COLO668 (cell line): ENCODE measurements around the gene C3orf22.
"Not testable (repeated sequence)": the region's sequence is repeated elsewhere in the genome, so short reads cannot be mapped to it uniquely, and the experiment has no call there.

Experiments used
- DNase-seq: peaks from one replicate; lab custom pipeline; 2025; ENCODE audit not compliant: unreplicated experiment; lab: John Stamatoyannopoulos, UW

The C3orf22 gene

DNA sequence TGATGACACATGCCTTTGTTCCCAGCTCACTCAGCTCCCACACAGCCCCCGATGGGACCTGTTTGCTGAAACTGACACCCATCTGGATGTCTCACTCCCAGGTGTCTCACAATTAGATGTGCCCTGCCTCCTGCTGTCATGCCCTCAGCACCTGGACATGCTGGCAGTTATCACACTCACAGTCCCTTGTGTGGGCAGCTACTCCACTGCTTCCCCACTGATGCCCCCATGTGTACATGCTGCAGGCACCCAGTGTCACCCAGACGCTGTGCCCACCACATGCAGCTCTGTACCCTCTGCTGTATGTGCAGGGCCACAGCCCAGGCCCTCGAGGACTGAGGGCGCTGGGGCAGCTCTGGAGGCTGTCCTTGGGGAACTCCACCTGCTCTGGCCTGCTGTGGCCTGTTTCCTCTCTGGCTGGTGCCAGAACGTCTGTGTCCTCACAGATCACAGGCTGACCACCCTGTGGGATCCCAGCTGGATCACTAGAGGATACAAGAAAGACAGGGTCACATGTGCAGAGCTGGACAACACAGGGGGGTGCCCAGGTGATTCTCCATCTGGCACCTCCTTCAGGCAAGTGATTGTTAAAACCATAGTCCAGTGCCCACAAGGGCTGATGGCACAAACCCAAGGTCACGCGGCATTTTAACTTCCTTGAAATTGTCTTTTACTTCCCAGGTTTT lies 14.0 kb downstream of the C3orf22 start:
- DNase-seq: no peak

DNA sequence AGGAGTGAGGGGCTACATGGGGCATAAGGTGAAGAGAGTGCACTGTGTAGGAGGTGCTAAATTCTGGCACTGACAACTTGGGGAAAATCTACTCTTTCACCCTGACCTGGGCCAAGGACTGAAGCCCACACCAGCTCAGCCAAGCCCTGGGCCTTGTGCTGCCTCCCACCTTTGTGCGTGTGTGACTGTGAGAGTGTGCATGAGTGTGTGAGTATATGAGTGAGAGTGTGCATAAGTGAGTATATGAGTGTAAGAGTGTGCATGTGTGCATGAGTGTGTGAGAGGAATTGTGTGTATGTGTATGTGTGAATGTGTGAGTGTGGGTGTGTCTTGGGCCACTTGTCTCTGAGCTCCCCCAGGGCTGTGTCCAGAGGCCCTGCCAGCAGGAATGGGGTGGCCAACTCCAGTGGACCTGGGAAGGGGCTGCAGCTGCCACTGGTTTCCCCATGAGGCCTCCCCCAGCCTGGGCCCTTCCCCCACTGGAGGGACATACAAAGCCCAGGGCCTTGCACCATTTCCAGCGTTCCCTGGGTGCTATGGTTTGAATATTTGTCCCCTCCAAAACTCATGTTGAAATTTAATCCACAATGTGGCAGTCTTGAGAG lies 15.2 kb downstream of the C3orf22 start:
- no peak for DNase-seq

DNA sequence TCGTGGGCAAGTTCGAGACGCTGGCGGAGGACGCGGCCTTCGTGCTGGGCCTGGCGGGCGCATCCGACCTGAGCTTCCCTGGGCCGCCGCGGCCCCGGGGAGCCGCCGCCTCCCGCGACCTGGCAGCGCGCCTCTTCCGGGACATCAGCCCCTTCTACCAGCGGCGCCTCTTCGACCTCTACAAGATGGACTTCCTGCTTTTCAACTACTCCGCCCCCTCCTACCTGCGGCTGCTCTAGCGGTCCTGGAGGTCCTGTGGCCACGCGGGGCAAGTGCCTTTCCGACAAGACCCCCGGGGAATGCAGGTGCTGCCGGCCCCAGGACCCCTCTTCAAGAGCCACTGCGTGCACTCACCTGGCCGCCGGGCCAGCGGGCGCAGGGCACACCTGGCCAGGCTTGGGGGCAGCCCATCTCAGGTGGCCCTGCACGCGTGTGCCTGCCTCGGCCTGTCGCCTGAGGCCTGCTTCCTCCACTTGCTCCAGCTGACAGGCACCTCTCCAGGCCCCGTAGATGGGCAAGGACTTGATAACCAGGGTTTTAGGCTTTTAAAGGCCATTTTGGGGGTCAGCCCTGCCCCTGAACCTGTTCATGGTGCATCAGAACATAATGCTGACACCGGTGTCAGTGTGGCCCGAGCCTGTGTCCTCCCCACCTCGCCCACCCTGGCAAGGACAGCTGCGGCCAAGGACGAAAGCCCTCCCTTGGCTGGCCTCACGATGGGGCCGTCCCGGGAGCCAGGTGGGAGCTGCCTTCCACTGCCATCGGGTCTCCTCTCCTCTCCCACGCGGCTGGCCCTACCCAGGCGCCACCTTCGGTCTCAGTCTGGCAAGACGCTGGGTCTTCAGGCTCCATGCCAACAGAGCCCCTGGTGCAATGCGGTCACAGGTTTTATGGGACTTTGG lies 16.1 kb downstream of the C3orf22 start:
- no peak for DNase-seq

DNA sequence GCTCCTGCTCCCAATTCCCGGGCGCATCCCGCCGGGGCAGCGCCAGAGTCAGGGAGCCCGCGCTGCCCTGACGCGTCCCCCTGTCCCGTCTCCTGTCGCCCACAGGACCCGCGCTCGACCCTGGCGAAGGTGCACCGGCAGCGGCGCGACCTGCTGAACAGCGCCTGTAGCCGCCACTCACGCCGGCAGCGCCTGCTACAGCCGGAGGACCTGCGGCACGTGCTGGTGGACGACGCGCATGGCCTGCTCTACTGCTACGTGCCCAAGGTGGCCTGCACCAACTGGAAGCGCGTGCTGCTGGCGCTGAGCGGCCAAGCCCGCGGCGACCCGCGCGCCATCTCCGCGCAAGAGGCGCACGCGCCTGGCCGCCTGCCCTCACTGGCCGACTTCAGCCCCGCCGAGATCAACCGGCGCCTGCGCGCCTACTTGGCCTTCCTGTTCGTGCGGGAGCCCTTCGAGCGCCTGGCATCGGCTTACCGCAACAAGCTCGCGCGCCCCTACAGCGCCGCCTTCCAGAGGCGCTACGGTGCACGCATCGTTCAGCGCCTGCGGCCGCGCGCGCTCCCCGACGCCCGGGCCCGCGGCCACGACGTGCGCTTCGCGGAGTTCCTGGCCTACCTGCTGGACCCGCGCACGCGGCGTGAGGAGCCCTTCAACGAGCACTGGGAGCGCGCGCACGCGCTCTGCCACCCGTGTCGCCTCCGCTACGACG lies 16.9 kb downstream of the C3orf22 start:
- no peak for DNase-seq

DNA sequence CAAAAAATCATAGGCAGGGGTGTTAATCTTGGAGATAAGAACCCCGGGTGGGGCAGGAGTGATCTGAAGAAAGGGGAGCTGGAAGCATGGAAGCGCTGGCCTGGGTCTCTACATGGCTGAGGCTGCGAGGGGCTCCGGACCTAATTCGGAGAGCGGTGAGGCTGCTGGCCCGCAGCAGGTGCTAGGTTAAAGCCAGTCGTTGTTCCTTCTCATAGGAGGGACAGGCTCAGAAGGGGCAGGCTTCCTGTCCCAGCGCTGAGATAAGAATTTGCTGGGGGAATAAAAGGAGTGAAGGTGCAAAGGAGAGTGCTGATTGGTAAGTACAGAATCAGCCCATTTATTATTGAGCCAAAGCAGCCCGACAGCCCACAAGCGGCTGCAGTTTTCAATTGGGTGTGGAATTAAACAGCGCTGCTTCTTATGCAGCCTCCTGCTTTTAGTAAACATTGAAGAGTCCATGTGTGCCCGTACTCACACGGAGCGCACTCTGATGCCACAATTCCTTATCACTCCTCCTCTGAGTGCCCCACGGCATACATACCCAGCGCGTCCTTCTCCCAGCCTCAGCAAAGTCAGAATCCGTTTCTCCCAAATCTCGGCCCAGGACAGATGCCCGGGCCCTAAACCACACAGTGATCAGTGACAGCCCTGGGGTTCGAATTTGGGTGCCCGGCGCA lies 17.6 kb downstream of the C3orf22 start:
- DNase-seq: no peak

DNA sequence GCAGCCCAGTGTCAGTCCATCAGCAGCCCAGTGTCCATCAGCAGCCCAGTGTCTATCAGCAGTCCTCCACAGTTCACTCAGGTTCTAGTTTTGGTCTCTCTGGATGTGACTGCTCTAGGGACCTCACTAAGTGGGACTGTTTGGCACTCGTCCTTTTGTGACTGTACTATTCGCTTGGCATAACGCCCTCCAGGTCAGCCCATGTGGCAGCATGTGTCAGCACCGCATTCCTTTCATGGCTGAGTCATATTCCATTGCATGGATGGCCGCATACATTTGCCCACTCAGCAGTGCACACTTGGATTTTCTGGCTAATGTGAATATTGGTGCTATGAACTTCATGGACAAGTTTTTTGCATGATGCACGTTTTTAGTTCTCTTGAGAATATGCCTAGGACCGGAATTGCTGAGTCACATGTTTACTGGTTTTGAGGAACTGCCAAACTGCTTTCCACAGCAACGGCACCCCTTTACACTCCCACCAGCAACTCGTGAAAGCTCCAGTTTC lies 18.3 kb downstream of the C3orf22 start:
- DNase-seq: no peak

DNA sequence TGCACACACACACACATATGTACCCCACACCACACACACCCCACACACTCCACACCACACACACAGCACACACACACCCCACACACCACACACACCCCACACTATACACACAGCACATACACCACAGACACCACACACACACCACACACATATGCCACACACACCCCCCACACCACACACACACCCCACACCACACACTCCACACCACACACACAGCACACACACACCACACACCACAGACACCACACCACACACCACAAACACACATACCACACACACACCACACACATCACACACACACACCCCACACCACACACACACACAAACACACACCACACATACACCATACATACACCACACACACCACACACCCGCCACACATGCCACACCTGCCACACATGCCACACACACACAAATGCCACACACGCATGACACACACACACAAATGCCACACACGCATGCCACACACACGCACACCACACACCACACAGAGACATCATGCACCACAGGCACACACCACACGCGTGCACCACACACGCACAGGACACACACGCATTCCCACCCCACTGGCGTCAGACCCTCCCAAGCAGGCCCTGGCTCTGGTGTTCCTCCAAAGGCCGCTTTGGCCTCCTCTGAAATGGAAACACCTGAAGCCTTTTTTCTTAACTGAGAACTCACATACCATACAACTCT lies 19.0 kb downstream of the C3orf22 start:
- no peak for DNase-seq

DNA sequence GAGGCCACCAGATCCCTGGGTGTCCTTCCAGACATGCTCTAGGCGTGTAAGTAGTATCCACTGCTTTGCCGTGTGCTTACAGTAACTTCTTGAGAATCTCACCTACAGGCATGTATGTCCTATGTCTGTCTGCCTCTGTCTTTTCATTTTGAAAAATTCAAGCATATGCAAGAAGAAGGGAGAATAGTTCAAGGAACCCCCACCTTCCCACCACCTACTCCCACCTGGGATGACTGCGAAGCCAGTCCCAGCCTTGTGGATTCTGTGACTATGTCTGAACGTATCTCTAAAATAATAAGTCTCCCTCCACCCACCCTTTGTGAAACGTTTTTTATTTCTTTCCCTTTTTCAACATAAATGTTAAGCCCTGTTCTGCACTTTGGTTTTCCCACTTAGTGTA lies 19.8 kb downstream of the C3orf22 start:
- DNase-seq: no peak

DNA sequence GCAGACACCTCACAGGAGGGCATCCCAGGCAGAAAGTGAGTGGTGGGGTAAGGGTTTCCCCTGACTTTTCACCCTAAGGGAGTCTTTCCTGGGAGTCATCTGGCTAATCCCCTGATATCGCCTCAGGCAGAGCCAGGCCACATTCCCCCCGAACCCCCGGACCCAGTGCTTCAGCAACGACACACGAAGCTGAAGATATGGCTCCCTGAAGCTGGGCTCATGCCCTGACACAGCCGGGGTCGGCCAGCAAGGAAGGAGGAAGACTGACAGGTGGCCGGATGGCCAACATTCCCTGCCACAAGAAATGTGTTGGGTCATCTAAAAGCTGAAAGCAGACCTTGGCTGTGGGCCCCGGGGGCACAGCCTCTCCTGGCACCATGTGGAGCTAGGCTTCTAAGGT lies 20.4 kb downstream of the C3orf22 start:
- no peak for DNase-seq

DNA sequence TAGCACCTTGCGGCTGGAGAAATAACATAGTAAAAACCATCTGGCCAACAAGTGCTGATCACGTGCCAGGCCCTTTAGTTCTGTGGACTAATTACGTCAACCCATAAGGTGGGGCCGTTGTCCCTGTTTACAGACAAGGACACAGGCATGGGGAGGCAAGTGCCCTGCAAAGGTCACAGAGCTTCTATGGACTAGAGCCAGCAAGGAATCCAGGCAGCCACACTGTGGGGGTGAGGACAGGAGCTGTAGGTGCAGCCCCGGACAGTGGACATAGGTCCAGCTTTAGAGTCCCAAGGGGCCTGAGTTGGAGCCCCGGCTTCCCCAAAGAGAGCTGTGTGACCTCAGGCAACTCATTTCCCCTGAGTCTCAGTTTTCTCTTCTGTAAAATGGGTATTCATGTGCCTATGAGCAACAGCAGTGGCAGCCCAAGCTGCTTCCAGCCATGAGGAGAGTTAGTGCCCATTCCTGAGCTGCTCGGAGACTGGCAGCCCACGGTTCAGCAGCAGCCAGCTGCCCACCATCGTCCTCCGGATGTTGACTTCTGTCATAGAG lies 20.9 kb downstream of the C3orf22 start:
- no peak for DNase-seq

DNA sequence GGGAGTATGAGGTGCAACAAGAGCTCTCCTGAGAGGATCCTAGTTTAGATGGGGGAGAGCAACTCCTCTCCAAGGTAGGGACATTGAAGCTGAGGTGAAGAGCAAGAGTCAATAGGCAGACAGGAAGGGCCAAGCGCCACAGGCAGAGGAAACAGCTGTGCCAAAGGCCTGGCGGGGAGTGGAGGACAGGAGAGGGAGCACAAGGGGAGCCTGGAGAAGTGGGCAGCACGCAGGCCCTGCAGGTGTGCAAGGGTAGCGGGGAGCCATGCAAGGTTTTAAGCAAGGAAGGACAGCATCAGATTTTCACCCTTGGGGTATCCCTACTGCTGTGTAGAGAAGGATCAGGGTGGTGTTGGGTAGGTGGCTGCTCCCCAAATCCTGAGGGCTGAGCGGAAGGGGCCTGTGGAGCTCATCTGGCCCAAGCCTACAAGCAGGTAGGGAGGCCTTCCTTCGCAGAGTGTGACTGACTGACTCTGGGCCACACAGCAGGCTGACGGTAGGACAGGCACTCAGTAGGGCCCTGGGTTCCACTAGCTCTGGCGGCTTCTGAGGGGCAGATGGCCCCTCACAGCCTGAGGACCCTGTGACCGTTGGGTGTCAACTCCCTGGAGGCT lies 21.5 kb downstream of the C3orf22 start:
- DNase-seq: no peak

DNA sequence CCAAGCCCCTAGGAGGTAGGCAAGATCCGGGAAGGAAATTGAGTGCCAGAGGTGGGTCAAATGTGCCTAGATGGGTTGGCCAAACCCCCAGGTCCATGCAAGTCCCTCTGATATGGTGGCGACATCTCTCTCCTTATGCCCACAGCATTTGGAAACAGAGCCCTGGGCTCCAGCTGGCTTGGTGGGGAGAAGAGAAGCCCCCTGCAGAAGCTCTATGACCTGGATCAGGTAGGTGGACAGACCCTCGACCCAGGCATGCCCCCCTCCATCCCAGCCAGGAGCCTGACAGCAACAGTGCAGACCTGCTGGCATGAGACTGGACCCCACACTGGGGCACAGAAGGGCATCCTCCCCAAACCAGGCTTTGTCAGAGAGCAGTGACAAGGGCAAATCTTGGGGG lies 22.6 kb downstream of the C3orf22 start:
- DNase-seq: no peak

DNA sequence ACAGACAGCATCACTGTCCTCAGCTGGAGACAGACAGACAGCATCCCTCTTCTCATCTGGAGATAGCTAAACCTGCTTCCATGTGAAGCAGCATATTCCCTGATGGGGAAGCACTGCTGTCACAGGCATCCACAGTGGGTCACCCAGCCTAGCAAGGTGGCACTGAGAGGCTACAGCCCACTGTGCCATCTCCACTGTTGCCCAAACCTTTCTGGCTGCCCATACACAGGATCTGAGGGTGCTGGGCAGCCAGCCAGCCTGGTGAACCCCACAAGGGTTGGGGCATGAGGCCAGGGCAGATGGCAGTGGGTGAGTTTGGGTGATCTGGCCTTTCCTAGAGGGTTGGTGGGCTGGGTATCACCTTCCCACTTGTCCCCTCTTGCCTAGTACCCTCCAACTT lies 23.1 kb downstream of the C3orf22 start:
- no peak for DNase-seq

DNA sequence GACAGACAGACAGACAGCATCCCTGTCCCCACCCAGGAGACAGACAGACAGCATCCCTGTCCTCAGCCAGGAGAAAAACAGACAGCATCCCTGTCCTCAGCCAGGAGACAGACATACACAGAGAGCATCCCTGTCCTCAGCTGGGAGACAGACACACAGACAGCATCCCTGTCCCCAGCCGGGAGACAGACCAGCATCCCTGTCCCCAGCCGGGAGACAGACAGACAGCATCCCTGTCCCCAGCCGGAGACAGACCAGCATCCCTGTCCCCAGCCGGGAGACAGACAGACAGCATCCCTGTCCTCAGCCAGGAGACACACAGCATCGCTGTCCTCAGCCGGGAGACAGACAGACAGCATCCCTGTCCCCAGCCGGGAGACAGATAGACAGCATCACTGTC lies 24.0 kb downstream of the C3orf22 start:
- DNase-seq: not testable (repeated sequence)

DNA sequence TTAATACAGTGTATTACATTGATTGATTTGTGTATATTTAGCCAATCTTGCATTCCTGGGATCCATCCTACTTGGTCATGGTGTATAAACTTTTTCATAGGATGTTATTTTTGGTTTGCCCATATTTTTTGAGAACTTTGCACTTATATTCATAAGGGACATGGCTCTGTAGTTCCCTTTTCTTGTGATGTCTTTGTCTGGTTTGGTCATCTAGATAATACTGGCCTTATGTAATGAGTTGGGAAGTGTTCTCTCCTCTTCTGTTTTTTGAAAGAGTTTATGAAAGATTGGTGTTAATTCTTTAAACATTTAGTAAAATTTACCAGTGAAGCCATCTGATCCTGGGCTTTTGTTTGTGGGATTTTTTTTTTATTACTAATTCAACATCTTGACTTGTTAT lies 25.2 kb downstream of the C3orf22 start:
- DNase-seq: no peak

DNA sequence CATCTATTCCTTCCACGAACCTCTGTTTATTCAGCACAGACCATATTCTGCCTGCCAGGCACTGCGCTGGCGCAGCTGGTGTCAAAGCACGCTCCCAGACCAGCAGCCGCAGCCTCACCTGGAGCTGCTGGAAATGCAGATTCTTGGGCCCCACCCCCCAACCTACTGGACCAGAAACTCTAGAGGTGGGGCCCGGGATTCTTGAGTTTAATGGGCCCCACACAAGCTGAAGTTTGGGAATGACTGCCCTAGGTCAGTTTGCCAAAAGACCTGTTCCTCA lies 27.7 kb downstream of the C3orf22 start:
- DNase-seq: no peak

DNA sequence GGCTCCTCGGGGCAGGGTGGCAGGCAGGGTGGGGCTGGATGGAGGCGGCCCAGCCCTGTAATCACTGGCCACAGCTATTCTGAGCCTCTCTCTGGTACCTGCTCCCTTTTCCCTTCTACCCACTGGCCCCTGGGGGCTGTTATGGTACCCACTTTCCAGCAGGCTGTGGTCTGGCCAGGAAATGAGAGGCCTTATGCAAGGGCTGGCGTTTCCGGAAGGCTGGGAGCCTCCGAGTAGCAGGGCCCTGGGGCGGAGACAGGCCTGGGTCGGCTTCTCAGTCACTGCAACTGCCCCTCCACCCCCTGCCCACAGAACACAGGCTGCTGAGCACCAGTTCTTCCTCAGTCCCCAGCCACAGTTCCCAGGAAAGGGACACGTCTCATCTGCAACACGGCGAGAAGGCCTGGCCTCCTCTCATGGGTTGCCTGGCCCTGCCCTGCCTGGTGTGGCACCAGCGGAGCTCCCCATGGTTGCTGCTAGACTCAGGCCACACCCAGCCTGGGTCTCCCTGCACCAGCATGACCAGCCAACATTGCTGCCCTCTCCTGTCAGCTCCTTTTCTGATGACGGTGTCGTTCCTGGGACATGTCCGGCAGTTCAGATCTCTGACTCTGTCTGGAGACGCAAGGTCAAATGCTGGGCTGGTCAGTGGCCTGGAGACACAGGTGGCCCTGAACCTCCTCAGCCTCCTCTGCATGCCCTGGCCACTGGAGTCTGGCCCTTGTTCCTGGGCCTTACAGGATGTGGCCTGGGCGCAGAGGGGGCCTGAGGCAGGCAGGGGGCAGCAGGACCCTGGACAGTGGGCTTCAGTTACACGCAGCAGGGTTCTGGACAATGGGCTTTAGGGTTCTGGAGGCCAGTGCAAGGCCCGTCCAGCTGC lies 28.3 kb downstream of the C3orf22 start:
- DNase-seq: no peak

DNA sequence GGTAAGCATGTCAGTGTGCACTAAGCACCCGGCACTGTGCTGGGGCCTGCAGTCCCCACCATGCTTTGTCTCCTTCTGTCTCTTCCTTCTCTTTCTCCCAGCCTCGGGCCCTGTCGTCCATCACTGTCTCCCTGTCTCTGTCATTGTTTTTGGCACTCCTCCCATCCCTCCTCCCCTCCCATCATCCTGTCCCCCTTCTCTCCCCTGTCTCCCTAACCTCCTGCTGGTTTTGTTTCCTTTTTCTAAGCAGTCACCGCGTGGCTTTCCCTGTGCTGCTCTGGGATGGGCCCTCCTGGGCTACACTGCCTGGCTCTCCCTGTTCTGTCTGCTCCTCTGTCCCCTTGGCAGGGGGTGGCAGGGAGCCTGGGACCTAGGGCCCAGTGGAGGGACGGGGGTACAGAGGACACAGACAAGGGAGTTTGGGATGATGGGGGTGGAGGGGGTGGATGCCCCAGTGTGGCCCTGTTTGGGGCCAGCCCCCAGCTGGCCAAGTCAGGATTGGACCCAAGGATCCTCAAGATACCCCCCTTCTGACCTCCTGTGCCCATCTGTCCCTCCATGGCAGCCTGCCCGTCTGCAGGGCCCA lies 29.1 kb downstream of the C3orf22 start:
- no peak for DNase-seq
